Cortex of kidney (tissue), 1 donor: ENCODE measurements around the gene ASCL3.
"Not testable (repeated sequence)": the region's sequence is repeated elsewhere in the genome, so short reads cannot be mapped to it uniquely, and the experiment has no call there.

ENCODE experiments used
- DNase-seq: peaks from one replicate; lab custom pipeline; 2025; lab: John Stamatoyannopoulos, UW

ASCL3 gene

GRCh38 chr11:8947230-8947943, 4.6 kb upstream of the ASCL3 start:
- DNase-seq: no peak

DNA sequence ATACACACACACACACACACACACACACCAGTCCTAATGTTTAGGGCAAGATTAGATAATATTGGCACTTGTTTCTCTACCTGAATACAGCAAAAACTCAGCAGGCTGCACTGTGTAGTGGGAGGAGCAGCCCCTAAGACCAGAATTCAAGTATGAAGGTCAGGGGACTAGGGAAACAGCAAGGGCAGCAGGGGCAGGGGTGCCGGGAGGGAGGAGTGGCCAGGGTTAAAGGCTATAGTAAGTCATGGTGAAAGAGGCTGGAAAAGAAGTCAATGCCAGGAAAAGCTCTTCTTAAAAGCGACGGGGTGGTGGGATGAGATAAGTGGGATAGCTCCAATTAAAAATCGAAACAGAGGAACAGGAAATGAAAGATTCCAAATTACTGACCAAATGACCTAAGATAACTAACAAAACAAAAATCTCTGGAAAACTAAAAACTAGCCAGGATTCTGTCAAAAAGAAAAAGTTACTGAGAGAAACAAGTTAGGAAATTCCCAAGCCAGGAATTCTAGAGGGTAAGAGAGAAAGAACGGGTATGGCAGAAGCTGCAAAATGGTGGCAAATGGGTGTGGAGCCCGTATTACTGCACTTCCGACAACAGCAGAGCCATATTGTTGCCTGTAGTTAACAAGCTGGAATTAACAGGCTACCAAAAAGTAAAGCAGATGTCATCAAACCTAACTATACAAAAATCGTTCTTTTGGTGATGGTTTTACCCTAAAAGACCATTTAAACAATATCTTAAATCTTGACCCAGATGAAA, 1.3 kb downstream of the ASCL3 start:
- DNase-seq: no peak

- DNase-seq: no peak
Observed at GRCh38 chr11:8937659-8938058, 5.2 kb downstream of the ASCL3 start.

- DNase-seq: no peak
Observed at GRCh38 chr11:8937159-8937558, 5.7 kb downstream of the ASCL3 start.

- not testable (repeated sequence) for DNase-seq
Observed at GRCh38 chr11:8935789-8936188, 7.0 kb downstream of the ASCL3 start.

DNA sequence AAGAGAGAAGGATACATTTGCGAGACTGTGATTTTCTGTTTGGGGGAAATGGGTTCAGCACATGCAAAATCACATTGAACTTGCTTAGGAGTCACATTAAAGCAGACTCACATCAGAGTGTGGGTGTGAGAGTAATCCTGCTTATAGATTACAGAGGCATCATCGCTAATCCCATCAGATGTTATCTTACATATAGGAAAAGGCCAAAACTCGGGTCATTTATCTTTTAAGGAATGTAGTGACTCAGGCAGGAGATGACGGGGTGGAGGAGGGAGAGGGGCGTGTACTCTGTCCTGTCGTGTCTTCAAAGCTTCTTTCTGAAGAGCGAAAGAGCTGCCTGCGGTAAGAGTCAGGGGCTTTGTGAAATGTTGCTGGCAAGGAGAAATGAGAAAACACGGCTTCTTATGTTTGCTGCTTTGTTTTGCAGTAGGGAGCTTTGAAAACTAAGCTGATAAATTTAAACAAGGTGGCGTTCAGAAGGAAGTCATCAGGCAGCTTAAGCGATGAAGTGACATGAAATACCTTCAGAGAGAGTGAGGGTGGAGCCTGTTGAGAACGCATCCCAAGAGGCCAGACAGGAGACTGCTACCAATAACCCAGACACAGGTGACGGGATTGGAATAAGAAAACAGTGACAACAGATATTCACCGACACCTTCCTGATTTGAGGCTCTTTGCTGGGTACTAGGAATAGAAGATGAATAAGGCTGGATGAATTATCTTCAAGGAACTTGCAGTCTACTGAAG, 7.9 kb downstream of the ASCL3 start:
- DNase-seq: no peak

- DNase-seq: no peak
Observed at GRCh38 chr11:8933931-8934330, 8.9 kb downstream of the ASCL3 start.

DNA sequence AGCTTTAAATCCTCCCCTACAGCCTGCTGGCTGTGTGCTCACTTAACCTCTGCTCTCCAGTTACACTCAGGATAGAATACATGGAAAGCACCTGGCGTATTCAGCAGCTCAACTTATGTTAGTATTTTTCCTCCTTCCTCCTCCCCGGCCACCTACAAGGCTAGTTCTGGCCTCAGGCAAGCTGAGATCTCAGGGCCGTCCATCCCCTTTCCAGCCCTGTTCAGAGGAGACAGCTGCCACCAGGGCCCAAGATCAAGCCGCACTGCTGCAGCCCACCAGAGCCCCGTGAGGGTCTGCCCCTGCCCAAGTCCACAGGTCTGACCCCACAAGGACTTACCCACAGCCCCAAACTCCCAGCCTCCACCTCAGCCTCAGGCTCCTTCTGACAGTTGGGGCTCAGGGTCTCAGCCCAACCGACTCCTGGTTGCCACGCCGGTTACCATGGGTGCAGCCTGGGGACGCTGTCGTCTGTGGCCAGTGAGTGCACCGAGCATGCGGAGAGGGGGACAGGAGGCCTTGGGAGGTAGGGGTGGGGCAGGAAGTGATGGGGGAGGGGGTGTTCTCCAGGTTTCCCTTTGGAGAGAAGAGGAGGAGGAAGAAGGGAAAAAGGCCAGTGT, 10.1 kb downstream of the ASCL3 start, which contains the start of gene C11orf16:
Gene C11orf16, minus strand, starts transcription at position 384 of the 617 bp plus-strand sequence. CDS start 639 bp downstream, outside the sequence.
- no peak for DNase-seq

DNA sequence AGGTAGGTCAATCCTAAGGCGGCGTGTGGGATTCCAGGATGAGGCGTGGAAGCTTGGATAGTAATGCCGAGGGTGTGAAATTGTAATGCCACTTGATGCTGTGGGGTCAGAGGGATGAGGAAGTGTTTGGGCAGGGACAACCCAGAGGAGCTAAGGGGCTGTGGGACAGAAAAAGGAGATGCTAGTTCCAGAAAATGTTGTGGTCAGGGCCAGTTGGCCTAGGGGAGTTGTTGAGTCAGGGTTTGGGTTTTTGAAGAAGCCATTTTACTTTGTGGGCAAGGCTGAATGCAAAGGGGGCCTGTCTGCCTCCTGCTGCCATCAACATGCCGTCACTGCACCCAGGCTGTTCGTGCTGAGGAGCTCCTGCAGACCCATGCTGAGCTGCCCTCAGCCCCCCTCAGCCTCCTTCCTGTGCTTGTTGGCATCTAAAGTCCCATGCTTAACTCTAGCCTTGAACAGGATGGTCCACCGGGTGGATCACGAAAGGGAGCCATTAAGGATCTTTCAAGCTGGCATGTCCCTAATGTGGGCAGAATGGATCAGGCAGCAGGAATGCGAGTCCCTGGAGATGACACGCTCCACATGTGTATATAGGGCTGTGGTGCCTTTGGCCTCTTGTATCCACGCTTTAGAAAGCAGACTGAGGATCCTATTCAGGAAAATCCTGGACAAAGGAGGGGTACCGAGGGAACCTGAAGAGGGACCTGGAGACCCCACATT, 12.2 kb downstream of the ASCL3 start:
- DNase-seq: no peak

- DNase-seq: no peak
Observed at GRCh38 chr11:8928981-8929615, 13.7 kb downstream of the ASCL3 start.

- no peak for DNase-seq
Observed at GRCh38 chr11:8928205-8928604, 14.6 kb downstream of the ASCL3 start.

GRCh38 chr11:8927233-8927632, 15.6 kb downstream of the ASCL3 start:
- no peak for DNase-seq

DNA sequence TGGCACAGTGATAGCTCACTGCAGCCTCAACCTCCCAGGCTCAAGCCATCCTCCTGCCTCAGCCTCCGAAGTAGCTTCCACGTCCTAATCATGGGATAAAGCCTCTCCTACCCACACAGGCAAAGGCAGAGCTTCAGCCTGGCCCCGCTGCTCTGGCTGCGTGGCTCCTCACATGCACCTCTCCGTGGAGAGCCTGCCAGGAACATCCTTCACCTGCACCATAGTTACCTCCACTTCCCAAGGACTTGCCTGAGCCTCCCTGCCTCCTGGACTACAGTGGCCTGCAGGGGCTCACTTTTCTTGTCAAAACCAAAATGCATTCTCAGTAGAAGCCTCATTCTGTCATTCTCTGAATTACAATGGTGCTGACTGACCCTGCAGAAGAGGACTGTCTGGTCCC, 16.6 kb downstream of the ASCL3 start:
- no peak for DNase-seq

DNA sequence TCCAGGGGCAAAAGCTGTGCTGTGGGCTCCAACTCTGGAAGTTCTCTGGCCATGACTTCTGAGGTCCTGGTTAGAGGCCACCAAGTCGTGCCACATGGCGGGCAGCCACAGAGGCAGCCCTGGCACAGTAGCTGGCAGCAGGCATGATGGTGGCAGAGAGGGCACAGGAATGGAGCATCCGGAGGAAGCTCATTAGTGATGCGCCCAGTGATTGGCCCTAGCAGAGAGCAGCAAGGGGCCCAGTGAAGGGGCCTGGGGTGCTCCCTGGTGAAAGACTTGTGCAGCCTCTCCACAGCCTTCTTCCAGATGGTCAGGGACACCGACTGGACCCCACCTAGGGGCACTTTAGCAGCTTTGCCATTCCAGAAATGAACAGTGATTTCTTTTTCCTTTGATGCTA, 17.1 kb downstream of the ASCL3 start:
- no peak for DNase-seq

- no peak for DNase-seq
Observed at GRCh38 chr11:8922691-8923090, 20.1 kb downstream of the ASCL3 start.

GRCh38 chr11:8917157-8917825, 25.5 kb downstream of the ASCL3 start:
- no peak for DNase-seq

DNA sequence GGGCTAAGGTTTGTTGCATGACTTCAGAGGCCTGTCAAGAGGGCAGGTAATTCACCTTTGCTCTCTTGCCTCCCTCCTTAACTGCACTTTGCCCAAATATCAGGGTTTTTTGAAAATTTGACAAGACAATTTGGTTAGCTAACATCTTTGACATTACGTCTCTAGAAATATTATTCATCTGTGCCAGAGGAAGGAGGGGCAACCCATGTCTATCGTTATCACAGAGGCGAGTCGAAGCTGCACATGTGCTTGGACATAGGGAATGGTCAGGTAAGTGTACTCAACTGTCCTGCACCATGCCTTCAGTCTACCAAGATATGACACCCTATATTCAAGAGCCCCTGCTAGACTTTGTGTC, 28.2 kb downstream of the ASCL3 start:
- DNase-seq: no peak

GRCh38 chr11:8913961-8914660, 28.7 kb downstream of the ASCL3 start:
- DNase-seq: no peak

- peak; percentile 47 for DNase-seq
Observed at GRCh38 chr11:8911029-8911823, 31.6 kb downstream of the ASCL3 start, which contains the start of gene AKIP1. Gene AKIP1 (plus strand): TSS chr11:8911189. CDS start chr11:8911450, 261 bp downstream.
